Activated CD8-positive, alpha-beta memory T cell treated with anti-CD3 and anti-CD28 coated beads for 4 hours (primary cell): Measurements from ENCODE around the gene TAS2R30.

Experiments
- DNase-seq, 2 donors: peaks; one replicate each; pipeline ENCODE4 v3.0.0-alpha.2; 2020; ENCODE audit warnings: low read depth in 2 of 2

Gene TAS2R30, protein sequence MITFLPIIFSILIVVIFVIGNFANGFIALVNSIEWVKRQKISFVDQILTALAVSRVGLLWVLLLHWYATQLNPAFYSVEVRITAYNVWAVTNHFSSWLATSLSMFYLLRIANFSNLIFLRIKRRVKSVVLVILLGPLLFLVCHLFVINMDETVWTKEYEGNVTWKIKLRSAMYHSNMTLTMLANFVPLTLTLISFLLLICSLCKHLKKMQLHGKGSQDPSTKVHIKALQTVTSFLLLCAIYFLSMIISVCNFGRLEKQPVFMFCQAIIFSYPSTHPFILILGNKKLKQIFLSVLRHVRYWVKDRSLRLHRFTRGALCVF

GRCh38 chr12:11134305-11134704 is at the start of gene TAS2R30:
TAS2R30 (minus strand) TSS chr12:11134644; CDS start chr12:11134244, 400 bp downstream.
- no peak for DNase-seq

GRCh38 chr12:11183011-11183410 is 48.6 kb upstream of the TAS2R30 start:
- no peak for DNase-seq

GRCh38 chr12:11182529-11182928 is 48.1 kb upstream of the TAS2R30 start:
- no peak for DNase-seq

GRCh38 chr12:11178250-11178649 is 43.8 kb upstream of the TAS2R30 start:
- no peak for DNase-seq

- DNase-seq = no peak
Observed at GRCh38 chr12:11174022-11174421, 39.6 kb upstream of the TAS2R30 start.

- DNase-seq = no peak
Observed at GRCh38 chr12:11171969-11172675, 37.7 kb upstream of the TAS2R30 start.

DNA sequence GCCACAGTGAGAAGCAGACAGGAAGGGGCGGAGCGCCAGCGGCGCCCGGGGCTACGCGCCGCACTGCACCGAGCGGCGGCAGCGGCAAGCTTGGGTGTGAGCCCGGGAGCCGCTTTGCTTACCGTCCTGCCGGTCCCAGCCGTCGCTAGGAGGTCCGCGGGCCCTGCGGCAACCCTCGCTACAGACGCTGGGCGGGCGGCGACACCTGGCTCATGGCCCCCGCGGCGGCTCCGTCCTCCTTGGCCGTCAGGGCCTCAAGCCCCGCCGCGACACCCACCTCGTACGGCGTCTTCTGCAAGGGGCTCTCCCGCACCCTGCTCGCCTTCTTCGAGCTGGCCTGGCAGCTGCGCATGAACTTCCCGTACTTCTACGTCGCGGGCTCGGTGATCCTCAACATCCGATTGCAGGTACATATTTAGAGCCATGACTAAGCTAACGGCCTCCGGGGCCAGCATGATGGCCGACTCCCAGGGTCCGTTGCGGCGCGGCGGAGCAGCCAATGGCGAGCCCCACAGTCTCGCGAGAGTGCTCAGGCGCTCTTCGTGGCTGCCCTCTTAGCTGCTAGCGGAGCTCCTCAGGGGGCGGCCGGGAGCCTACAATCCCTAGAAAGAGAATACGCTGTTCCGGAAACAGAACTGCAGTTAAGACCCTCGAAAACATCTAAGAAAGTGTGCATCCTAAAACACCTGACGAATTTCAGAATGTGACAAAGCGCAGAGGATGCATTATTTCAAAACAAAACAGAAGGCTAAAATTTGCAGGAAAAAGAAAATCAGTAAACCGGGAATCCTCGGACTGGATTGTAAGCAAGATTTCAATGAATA is 36.9 kb upstream of the TAS2R30 start, which contains the start of gene SMIM10L1:
Gene SMIM10L1 (plus strand): TSS at position 50 of the 824 bp plus-strand sequence. CDS start 163 bp downstream, at position 213.
- peak; percentile 70 for DNase-seq

DNA sequence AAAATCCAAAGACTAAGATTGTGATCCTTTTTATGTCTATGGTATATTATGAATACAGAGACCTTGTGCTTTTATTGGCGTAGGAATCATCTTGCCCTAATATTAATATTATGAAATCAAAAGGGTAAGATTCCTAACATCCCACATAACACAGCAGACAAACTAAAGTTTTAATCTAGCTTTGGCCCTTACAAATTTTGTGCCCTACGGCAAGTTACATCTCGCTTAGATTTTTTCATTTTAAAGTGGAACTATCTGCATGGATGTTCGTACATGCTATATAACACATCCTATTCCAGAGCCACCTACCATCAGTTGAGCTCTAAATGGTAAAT is 36.3 kb upstream of the TAS2R30 start:
- no peak for DNase-seq

DNA sequence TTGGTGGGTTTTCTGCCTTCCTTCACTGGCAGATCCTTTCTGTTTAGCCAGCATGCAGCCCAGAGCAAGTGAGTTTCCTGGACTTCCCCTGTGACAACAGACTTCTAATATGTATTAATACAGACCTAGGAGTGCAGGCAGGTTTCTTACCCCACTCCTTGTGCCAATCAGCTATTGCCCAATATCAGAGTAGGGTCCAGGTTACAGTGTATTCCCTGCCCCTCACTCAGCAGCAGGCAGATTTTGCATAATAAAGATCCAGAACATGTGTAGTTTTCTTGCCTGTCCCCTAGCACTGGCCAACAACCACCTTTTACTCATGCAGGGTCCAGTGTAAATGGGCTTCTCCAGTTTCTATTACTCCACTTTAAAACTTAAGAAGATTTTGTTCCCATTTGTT is 31.9 kb upstream of the TAS2R30 start:
- DNase-seq = no peak

- no peak for DNase-seq
Observed at GRCh38 chr12:11164384-11164783, 29.9 kb upstream of the TAS2R30 start.

GRCh38 chr12:11162502-11162901 is 28.1 kb upstream of the TAS2R30 start:
- no peak for DNase-seq

GRCh38 chr12:11158885-11159444 is 24.5 kb upstream of the TAS2R30 start:
- no peak for DNase-seq

GRCh38 chr12:11154400-11154925 is 20.0 kb upstream of the TAS2R30 start:
- no peak for DNase-seq

DNA sequence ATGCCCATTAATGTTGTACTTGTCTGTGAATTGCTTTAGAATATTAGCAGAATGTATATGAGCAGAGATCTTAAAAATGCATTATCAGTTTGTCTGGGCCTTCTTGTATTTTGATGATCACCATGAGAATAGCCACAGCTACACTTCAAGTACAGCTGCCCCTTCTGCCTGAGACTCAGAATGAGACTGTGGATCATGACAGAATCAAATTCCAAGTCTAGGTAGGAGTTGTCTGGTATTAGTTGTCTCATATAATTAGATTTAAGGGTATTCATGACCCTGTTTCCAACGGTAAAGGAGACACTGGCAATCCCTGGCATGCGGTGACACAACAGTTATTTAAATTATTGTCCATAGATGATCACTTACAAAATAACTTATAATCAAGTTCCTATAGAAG is 18.3 kb upstream of the TAS2R30 start:
- DNase-seq = no peak

DNA sequence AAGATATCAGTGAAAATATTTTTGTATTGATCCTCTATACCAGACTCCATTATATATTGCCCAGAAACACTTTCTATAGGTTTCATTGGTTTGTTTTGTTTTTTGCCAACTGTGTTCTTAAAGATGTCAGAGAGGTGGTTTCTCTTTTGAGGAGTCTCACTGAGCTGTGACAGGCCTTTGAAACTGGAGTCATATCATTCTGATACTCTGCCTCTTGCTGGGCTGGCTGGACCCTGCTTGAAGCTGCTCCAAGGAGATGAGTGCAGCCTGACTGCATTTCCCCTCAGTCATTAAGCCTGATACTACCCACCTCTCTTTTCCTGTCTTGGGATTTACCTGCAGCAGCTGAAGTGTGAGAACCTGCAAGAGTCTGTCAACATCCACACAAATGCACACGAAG is 16.4 kb upstream of the TAS2R30 start:
- no peak for DNase-seq

DNA sequence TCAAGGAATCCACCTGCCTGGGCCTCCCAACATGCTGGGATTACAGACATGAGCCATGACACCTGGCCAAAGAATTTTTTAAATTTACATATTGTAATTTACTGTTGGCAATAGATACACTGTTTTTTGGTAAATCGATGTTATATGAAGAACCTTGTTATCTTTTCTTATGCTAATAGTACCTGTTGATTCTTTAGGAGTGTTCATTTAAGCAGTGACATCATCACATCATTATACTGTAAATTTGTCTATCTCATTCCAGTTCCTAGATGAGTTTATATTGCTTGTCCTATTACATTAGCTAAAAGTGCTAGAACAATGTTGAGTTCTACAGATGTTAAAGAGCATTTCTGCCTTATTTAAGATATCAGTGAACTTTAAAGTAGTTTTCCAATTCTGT is 13.0 kb upstream of the TAS2R30 start:
- DNase-seq = no peak

DNA sequence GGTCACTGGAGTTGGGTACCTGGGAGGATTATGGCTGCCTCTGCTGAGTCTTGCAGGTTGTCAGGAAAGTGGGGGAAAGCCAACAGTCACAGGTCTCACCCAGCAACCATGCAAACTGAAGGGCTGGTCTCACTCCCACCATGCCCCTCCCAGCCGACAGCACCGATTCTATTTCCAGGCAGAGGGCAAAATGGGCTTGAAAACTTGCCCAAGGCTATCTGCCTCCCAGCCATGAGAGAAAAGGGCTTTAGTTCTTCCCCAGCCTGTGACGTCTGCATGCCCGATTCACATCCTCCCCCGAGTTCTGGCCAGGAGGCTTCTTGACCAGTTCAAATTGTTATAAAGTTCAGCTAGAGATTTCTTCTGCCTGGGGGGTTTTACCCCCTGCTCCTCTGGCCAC is 9.9 kb upstream of the TAS2R30 start:
- DNase-seq = no peak

DNA sequence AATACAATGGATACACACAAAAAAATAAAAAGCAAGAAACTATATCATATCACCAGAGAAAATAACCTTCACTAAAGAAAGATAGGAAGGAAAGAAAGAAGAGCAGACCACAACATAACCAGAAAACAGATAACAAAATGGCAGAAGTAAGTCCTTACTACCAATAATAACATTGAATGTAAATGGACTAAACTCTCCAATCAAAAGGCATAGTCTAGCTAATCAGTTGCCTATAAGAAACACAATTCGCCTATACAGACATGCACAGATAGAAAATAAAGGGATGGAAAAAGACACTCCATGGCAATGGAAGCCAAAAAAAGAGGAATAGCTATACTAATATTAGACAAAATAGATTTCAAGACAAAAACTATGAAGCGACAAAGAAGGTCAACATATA is 8.9 kb upstream of the TAS2R30 start:
- DNase-seq = no peak

DNA sequence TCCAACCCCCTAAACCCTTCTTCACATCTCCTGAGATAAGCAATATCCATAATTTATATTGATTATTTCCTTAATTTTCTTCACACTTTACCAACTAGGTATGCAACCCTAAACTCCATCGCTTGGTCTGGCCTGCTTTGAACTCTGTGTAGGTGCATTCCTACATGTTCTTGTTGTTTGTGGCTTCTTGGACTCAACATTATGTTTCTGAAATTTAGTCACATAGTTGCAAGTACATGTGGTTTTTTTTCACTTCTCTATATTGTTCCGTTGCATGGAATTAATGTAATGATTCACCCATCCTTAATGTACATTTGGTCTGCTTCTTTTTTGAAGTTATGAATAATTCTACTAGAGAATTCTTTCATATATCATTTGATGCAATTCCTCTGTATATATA is 1.6 kb upstream of the TAS2R30 start:
- DNase-seq = no peak

GRCh38 chr12:11133816-11134215 is 628 bp downstream of the TAS2R30 start:
- no peak for DNase-seq

GRCh38 chr12:11133162-11133561 is 1.3 kb downstream of the TAS2R30 start:
- no peak for DNase-seq

DNA sequence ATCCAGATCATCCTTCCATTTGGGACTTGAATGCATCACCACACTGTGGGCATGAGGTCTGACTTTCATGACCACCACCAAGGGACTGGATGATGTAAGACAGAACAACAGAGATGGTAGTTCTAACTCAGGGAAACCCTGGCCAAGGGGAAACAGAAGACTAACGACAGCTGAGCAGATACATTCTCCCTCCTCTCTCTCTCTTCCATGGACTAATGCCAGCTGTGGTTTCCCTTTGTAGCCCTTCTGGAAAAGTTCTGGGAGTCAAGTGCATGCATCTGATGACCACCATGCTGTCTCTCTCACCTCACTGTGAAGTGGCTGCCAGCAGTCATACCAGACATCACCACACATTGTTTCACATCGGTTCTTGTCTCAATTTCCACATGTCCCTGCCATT is 3.4 kb downstream of the TAS2R30 start:
- no peak for DNase-seq
